A549 (cell line): ENCODE measurements around the gene SEC31A. TPM values are rescaled to one million over a fixed set of nuclear protein-coding genes. Genes with fewer than 3 reads are reported as not detected.

Experiments used
- ATAC-seq, 2 experiments: fragments of 200-7000 bp in 1 of 2; fragments of >200 bp in 1 of 2; cut with Nextera tagmentation in 1 of 2; cut with Tn5 transposase in 1 of 2; 3 replicates each; pipeline versions ENCODE4 v1.8.0 to v1.9.1; 2018 to 2020; ENCODE audit warnings: mild to moderate bottlenecking in 1 of 2, moderate library complexity in 1 of 2
- CTCF ChIA-PET: fragments of 300-600 bp; sonication (Branson Sonifier 250); formaldehyde crosslinking; extraction: SDS; loops from one replicate; lab custom pipeline; 2021; ENCODE audit warnings: antibody characterized with exemption, inconsistent platforms; lab: Yijun Ruan, JAX
- POLR2A ChIA-PET: fragments of 350-600 bp; formaldehyde crosslinking; extraction: SDS; loops from one replicate; lab custom pipeline; 2021; ENCODE audit warnings: antibody characterized with exemption, inconsistent platforms; lab: Yijun Ruan, JAX
- DNase-seq, 2 experiments: peaks; one replicate each; pipeline versions ENCODE4 v3.0.0 to v3.0.0-alpha.2; 2011 to 2016; ENCODE audit warnings: low read depth in 1 of 2, low spot score in 1 of 2
- FAIRE-seq: peaks from 2 replicates; lab custom pipeline; 2011; peaks lifted over from hg19 to GRCh38; lab: Jason Lieb, UNC
- H3K27ac ChIP-seq, 2 experiments: fragments of >200 bp; sonication (Bioruptor Twin); formaldehyde crosslinking; 3 replicates each; pipeline ENCODE4 v1.5.1; 2016 to 2017
- H3K4me1 ChIP-seq: fragments of >200 bp; sonication (Bioruptor Twin); formaldehyde crosslinking; 3 replicates; pipeline ENCODE4 v1.6.1; 2016
- H3K4me2 ChIP-seq: fragments of >200 bp; sonication (Bioruptor Twin); formaldehyde crosslinking; 3 replicates; pipeline ENCODE4 v1.6.1; 2016
- H3K4me3 ChIP-seq: fragments of >200 bp; sonication (Bioruptor Twin); formaldehyde crosslinking; 3 replicates; pipeline ENCODE4 v1.5.1; 2016
- H3K9me3 ChIP-seq: fragments of >200 bp; sonication (Bioruptor Twin); formaldehyde crosslinking; 3 replicates; pipeline ENCODE4 v1.6.1; 2016
- ATOH8 ChIP-seq: fragments of 250-450 bp; sonication (Bioruptor Pico); IDR thresholded peaks from 2 replicates; pipeline ENCODE4 v1.5.0; 2020; ENCODE audit warnings: low read depth, mild to moderate bottlenecking, moderate library complexity
- CEBPB ChIP-seq, 2 experiments: fragments of >200 bp in 1 of 2; sonication (Bioruptor Twin) in 1 of 2; formaldehyde crosslinking in 1 of 2; IDR thresholded peaks; 2 replicates each; pipeline ENCODE4 v1.6.1; 2012 to 2016
- CHD4 ChIP-seq: fragments of 200-600 bp; sonication (generic); IDR thresholded peaks from 2 replicates; pipeline ENCODE4 v1.6.1; 2016; ENCODE audit warnings: antibody characterized with exemption, mild to moderate bottlenecking, borderline replicate concordance
- CTCF ChIP-seq: fragments of >200 bp; sonication (Bioruptor Twin); formaldehyde crosslinking; IDR thresholded peaks from 3 replicates; pipeline ENCODE4 v1.5.1; 2016
- E2F6 ChIP-seq: IDR thresholded peaks from 2 replicates; pipeline ENCODE4 v1.6.1; 2012; ENCODE audit warnings: low read depth, borderline replicate concordance
- EHMT2 ChIP-seq: fragments of 200-600 bp; sonication (generic); IDR thresholded peaks from 2 replicates; pipeline ENCODE4 v1.6.1; 2016; ENCODE audit warnings: antibody characterized with exemption, low read depth, mild to moderate bottlenecking, moderate library complexity
- ELK1 ChIP-seq: fragments of 150-350 bp; IDR thresholded peaks from 2 replicates; pipeline ENCODE4 v1.6.1; 2014; ENCODE audit warnings: low read depth, mild to moderate bottlenecking, low read length
- ESRRA ChIP-seq: fragments of 150-350 bp; IDR thresholded peaks from 2 replicates; pipeline ENCODE4 v1.6.1; 2014; ENCODE audit warnings: mild to moderate bottlenecking, low read length, borderline replicate concordance
- FOSB ChIP-seq: fragments of 250-450 bp; sonication (Bioruptor Pico); IDR thresholded peaks from 2 replicates; pipeline ENCODE4 v1.5.0; 2020; ENCODE audit warnings: mild to moderate bottlenecking, moderate library complexity
- FOSL2 ChIP-seq, 2 experiments: fragments of 450-650 bp in 1 of 2; fragments of >200 bp in 1 of 2; sonication (Bioruptor Twin) in 1 of 2; formaldehyde crosslinking; IDR thresholded peaks; 2 replicates each; pipeline versions ENCODE4 v1.5.0 to v1.6.1; 2016 to 2020; ENCODE audit warnings: mild to moderate bottlenecking in 1 of 2, moderate library complexity in 1 of 2
- HES2 ChIP-seq: fragments of >200 bp; sonication (Bioruptor Twin); formaldehyde crosslinking; IDR thresholded peaks from 2 replicates; pipeline ENCODE4 v1.6.1; 2016
- HOXB13 ChIP-seq: fragments of 250-450 bp; sonication (Bioruptor Pico); IDR thresholded peaks from 2 replicates; pipeline ENCODE4 v1.5.0; 2020; ENCODE audit warnings: low read depth, mild to moderate bottlenecking, moderate library complexity
- JUNB ChIP-seq: fragments of >200 bp; sonication (Bioruptor Twin); formaldehyde crosslinking; IDR thresholded peaks from 2 replicates; pipeline ENCODE4 v1.6.1; 2016
- KDM5A ChIP-seq: fragments of 200-600 bp; sonication (generic); IDR thresholded peaks from 2 replicates; pipeline ENCODE4 v1.6.1; 2016; ENCODE audit warnings: antibody characterized with exemption, mild to moderate bottlenecking
- MAFK ChIP-seq: fragments of 450-650 bp; IDR thresholded peaks from 2 replicates; pipeline ENCODE4 v1.6.1; 2014; ENCODE audit not compliant: partially characterized antibody
- MAX ChIP-seq: IDR thresholded peaks from 2 replicates; pipeline ENCODE4 v1.6.1; 2012
- PHF8 ChIP-seq: fragments of 200-600 bp; sonication (generic); IDR thresholded peaks from 2 replicates; pipeline ENCODE4 v1.6.1; 2016; ENCODE audit warnings: low read depth, mild to moderate bottlenecking, antibody characterized with exemption, moderate library complexity, borderline replicate concordance
- POLR2A ChIP-seq: IDR thresholded peaks from 2 replicates; pipeline ENCODE4 v1.6.1; 2012; ENCODE audit warnings: mild to moderate bottlenecking, low read length
- RARB ChIP-seq: fragments of 250-450 bp; sonication (Bioruptor Pico); IDR thresholded peaks from 2 replicates; pipeline ENCODE4 v1.8.0; 2021; ENCODE audit warnings: mild to moderate bottlenecking, moderate library complexity
- RCOR1 ChIP-seq: fragments of 150-350 bp; IDR thresholded peaks from 2 replicates; pipeline ENCODE4 v1.6.1; 2014; ENCODE audit warnings: antibody characterized with exemption, low read length, low read depth
- RFX5 ChIP-seq: fragments of 450-650 bp; IDR thresholded peaks from 2 replicates; pipeline ENCODE4 v1.7.1; 2014; ENCODE audit warnings: antibody characterized with exemption, mild to moderate bottlenecking, moderate library complexity
- RNF2 ChIP-seq: fragments of 200-600 bp; sonication (generic); IDR thresholded peaks from 2 replicates; pipeline ENCODE4 v1.6.1; 2016; ENCODE audit warnings: low read depth, mild to moderate bottlenecking, antibody characterized with exemption, moderate library complexity, borderline replicate concordance
- SMC3 ChIP-seq: fragments of >200 bp; sonication (Bioruptor Twin); formaldehyde crosslinking; IDR thresholded peaks from 3 replicates; pipeline ENCODE4 v1.6.1; 2018; ENCODE audit warnings: inconsistent platforms
- ZFP36 ChIP-seq: fragments of 450-650 bp; IDR thresholded peaks from 2 replicates; pipeline ENCODE4 v1.6.1; 2014; ENCODE audit warnings: borderline replicate concordance; ENCODE audit not compliant: partially characterized antibody
- ZNF302 ChIP-seq: fragments of 250-450 bp; sonication (Bioruptor Pico); IDR thresholded peaks from 2 replicates; pipeline ENCODE4 v1.9.0; 2021; ENCODE audit warnings: inconsistent platforms, mild to moderate bottlenecking, moderate library complexity
- ZSCAN20 ChIP-seq: fragments of 250-450 bp; sonication (Bioruptor Pico); IDR thresholded peaks from 2 replicates; pipeline ENCODE4 v1.8.0; 2022; ENCODE audit warnings: mild to moderate bottlenecking, moderate library complexity
- whole genome bisulfite sequencing: methylation state at CpG from one replicate; pipeline ENCODE4 v1.1.6; 2017; ENCODE audit errors: missing lambda C conversion rate; 5-methylcytosine and 5-hydroxymethylcytosine counted together
- polyA plus RNA-seq, 4 experiments: library from polyadenylated mRNA; depleted of rRNA in 3 of 4; stranded (reverse); fragments of >200 nt; fragmentation: RNase III in 1 of 4; extraction: RNeasy Plus Mini Kit Qiagen cat#74134 plus additional on column Dnase treatment in 1 of 4; gene quantifications; 2 replicates in 3 of 4; 3 replicates in 1 of 4; pipeline ENCODE4 v1.2.3, GENCODE V29; 2011 to 2017

SEC31A gene
- polyA plus RNA-seq, 2 of the 4 experiments (the other 2 are of a cell fraction) = 67.8 to 127 TPM

GRCh38 chr4:82900411-82901182 is 9.6 kb upstream of the SEC31A start, which contains the start of gene THAP9 (continued):
- no peak for TF ChIP-seq ESRRA
- no peak for TF ChIP-seq ELK1
- TF ChIP-seq MAFK = no peak
- no peak for TF ChIP-seq ZFP36
- TF ChIP-seq HOXB13 = no peak
- TF ChIP-seq EHMT2 = no peak
- peak; percentile 65 for TF ChIP-seq E2F6
- TF ChIP-seq FOSB (CRISPR knock-in tag) = no peak
- no peak for TF ChIP-seq ZNF302
- TF ChIP-seq SMC3 = no peak
- no peak for TF ChIP-seq RNF2
- no peak for TF ChIP-seq CTCF
- no peak for TF ChIP-seq HES2
- no peak for TF ChIP-seq CEBPB (IDR thresholded peaks at IDR 0.05)
- 0 out of 2 replicates have a peak, but pooled peaks have one; percentile 51 for TF ChIP-seq RFX5
- TF ChIP-seq RCOR1 = no peak
- TF ChIP-seq CHD4 = no peak
- TF ChIP-seq ATOH8 (CRISPR knock-in tag) = no peak
- TF ChIP-seq RARB (CRISPR knock-in tag) = no peak
- no peak for TF ChIP-seq KDM5A
- peak; percentile 57 for TF ChIP-seq POLR2A
- no peak for TF ChIP-seq ZSCAN20
- TF ChIP-seq MAX = peak; percentile 75
- TF ChIP-seq JUNB = no peak

- under 1% methylated on average over 14 of the region's 14 CpGs for WGBS
- peak; percentile 23 to 41 for ATAC-seq
- ChIA-PET POLR2A (interaction anchor here (0.6 to 2.1 kb wide), 6 partner anchors 9 to 135 kb away, joined by 3 to 20 read pairs (median 6); partner anchors contain the start of genes COPS4, LIN54 and SEC31A), CTCF (interaction anchor here (1.4 to 1.7 kb wide), 2 partner anchors 111 to 113 kb away, joined by 3 to 4 read pairs; partner anchors contain the start of gene LIN54)
- H3K4me1 ChIP-seq = peaks cover 28% of the 10 kb centered on the region; the same call in 2 of the 3 replicates
- H3K4me2 ChIP-seq = peak overlapping the region; percentile 91
- H3K4me3 ChIP-seq = peak overlapping the region; percentile 75
- no peaks in the 10 kb centered on the region for H3K9me3 ChIP-seq
- no peak for FAIRE-seq
- peak; percentile 19; the same call in 1 of the 2 replicates for TF ChIP-seq PHF8
- TF ChIP-seq FOSL2 (IDR thresholded peaks at IDR 0.05) = no peak
- no peak for TF ChIP-seq FOSL2 (CRISPR knock-in tag; IDR thresholded peaks at IDR 0.05)
- DNase-seq = peak; percentile 8 to 46
- peak overlapping the region; percentile 76 to 97 for H3K27ac ChIP-seq
Observed at GRCh38 chr4:82900066-82900410, 9.1 kb upstream of the SEC31A start.
